Stimulated activated CD4-positive, alpha-beta T cell treated with anti-CD3 and anti-CD28 coated beads, Interleukin-15, amount 100 ng/mL, for 48 hours (primary cell): ENCODE data around the gene ZFP36.

ENCODE experiments used
- DNase-seq, 2 donors: peaks; one replicate each; pipeline ENCODE4 v3.0.0-alpha.2; 2020; ENCODE audit warnings: low read depth in 2 of 2

ZFP36 gene

DNA sequence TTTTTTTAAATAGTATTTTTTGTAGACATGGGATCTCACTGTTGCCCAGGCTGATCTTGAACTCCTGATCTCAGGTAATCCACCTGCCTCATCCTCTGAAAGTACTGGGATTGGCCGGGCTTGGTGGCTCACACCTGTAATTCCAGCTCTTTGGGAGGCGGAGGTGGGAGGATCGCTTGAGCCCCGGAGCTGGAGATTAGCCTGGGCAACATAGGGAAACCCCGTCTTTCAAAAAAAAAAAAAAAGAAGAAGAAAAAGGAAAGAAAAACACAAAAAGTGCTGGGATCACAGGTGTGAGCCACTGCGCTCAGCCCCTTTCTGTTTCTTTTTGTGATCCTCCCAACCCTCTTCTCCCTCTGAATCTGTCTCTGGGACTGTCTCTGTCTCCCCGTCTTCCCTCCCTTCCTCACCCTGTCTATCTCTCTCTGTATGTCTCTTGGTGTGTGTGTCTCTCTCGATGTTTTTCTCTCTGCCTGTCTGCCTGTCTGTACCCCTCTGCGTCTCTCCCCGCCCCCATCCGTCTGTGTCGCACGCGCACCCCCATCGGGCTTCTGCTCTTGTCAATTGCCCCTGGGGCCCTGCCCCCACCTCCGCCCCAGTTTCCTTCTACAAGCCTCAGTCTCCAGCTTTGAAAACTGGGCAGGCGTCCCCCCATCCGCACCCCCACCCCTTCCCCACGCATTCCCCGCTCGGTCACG lies 540 bp upstream of the ZFP36 start:
- DNase-seq, result peak; percentile 78 to 84

GRCh38 chr19:39407410-39407659 lies 688 bp downstream of the ZFP36 start:
- DNase-seq, result no peak

DNA sequence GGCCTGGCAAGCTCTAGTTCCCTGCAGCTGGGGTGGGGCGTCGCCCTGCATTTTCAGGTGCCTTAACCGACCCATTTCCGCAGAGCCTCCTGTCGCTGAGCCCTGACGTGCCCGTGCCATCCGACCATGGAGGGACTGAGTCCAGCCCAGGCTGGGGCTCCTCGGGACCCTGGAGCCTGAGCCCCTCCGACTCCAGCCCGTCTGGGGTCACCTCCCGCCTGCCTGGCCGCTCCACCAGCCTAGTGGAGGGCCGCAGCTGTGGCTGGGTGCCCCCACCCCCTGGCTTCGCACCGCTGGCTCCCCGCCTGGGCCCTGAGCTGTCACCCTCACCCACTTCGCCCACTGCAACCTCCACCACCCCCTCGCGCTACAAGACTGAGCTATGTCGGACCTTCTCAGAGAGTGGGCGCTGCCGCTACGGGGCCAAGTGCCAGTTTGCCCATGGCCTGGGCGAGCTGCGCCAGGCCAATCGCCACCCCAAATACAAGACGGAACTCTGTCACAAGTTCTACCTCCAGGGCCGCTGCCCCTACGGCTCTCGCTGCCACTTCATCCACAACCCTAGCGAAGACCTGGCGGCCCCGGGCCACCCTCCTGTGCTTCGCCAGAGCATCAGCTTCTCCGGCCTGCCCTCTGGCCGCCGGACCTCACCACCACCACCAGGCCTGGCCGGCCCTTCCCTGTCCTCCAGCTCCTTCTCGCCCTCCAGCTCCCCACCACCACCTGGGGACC lies 1.2 kb downstream of the ZFP36 start:
- DNase-seq, result no peak

DNA sequence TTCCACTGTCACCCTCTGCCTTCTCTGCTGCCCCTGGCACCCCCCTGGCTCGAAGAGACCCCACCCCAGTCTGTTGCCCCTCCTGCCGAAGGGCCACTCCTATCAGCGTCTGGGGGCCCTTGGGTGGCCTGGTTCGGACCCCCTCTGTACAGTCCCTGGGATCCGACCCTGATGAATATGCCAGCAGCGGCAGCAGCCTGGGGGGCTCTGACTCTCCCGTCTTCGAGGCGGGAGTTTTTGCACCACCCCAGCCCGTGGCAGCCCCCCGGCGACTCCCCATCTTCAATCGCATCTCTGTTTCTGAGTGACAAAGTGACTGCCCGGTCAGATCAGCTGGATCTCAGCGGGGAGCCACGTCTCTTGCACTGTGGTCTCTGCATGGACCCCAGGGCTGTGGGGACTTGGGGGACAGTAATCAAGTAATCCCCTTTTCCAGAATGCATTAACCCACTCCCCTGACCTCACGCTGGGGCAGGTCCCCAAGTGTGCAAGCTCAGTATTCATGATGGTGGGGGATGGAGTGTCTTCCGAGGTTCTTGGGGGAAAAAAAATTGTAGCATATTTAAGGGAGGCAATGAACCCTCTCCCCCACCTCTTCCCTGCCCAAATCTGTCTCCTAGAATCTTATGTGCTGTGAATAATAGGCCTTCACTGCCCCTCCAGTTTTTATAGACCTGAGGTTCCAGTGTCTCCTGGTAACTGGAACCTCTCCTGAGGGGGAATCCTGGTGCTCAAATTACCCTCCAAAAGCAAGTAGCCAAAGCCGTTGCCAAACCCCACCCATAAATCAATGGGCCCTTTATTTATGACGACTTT lies 2.0 kb downstream of the ZFP36 start:
- DNase-seq, result no peak

GRCh38 chr19:39409208-39410016 lies 2.8 kb downstream of the ZFP36 start:
- DNase-seq, result peak; percentile 79 to 85

- peak in 1 of 2 donors; percentile 54 for DNase-seq
Observed at GRCh38 chr19:39410017-39410830, 3.6 kb downstream of the ZFP36 start.

DNA sequence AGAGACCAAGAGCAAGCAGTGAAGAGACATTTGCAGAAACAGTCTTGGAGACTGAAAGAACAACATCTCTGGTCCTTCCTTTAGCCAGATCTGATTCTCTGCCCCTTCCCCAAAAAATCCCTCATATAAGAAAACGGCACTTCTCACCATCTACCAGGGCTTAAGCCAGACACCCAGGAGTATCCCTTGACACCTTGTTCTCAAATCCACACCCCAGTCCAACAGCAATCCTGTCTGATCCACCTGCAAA lies 4.1 kb downstream of the ZFP36 start:
- no peak for DNase-seq

DNA sequence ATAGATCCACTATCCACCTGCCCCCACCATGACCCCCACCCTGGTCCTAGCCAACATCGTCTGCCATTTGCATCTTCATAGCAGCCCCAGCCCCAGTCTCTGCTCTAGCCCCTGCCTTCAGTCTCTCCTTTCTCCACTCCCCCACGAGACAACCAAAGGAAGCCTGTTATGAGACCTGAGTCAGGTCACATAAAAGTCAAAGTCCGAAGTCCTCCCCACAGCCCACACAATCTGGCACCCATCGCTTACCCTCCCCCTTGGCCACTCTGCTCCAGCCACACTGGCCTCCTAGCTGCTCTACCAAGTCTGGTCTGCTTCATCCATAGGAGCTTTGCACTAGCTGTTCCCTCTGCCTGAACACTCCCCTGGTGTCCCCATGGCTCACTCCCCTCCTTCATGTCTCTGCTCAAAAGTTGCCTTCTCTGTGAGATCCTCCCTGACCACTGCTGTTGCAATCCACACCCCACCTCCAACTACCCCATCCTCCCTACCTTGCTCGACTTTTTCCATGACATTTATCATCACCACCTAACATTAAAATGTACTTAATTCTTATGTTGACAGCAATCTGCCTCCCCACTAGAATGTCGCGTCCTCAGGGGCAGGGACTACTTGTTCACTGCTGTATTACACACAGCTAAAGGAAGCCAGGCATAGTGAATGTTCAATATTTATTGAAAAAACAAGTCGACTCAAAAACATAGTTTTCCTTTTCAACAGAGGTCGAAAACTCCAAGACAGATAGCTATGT lies 4.6 kb downstream of the ZFP36 start:
- no peak for DNase-seq

GRCh38 chr19:39411832-39412099 lies 5.1 kb downstream of the ZFP36 start:
- peak; percentile 82 to 88 for DNase-seq

DNA sequence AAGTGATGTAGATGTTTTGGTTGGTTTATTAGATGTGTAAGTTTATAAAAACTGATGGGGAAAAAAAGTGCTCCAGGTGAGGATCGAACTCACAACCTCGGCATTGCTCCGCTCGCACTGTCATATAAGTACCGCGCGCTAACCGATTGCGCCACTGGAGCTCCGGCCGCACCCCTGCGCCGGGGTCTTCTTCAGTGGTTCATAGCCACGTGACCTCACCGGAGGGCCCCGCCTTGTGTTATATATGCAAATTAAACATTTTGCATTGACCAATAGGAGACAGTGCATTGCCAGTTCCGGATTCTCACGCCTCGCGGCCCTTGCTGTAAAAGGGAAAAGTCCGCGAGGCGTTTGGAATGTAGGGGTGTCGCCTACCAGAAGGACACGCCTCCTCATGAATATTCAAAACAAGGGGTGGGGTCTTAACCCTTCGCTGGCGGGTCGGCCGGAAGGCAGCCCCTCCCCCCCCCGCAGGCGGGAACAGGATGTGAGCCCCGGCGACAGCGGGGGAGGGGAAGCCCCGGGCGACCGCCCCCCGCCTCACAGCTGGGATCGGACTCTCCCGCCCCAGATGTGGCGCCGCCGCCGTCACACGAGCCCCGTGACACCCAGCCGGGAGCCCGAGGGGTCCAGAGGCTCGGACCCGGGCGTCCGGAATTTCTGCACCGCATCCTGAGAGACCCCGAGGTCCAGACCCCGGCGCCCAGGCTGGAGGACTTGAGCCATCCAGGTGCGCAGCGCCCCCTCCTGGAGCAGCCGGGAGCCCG lies 5.6 kb downstream of the ZFP36 start, which contains the start of gene PLEKHG2:
TSS of gene PLEKHG2 (plus strand) at position 570 of the 767 bp plus-strand sequence. CDS start 1,418 bp downstream, outside the sequence.
- peak; percentile 96 for DNase-seq

GRCh38 chr19:39412867-39413271 lies 6.2 kb downstream of the ZFP36 start:
- DNase-seq, result no peak

GRCh38 chr19:39413272-39413910 lies 6.7 kb downstream of the ZFP36 start:
- DNase-seq, result no peak

DNA sequence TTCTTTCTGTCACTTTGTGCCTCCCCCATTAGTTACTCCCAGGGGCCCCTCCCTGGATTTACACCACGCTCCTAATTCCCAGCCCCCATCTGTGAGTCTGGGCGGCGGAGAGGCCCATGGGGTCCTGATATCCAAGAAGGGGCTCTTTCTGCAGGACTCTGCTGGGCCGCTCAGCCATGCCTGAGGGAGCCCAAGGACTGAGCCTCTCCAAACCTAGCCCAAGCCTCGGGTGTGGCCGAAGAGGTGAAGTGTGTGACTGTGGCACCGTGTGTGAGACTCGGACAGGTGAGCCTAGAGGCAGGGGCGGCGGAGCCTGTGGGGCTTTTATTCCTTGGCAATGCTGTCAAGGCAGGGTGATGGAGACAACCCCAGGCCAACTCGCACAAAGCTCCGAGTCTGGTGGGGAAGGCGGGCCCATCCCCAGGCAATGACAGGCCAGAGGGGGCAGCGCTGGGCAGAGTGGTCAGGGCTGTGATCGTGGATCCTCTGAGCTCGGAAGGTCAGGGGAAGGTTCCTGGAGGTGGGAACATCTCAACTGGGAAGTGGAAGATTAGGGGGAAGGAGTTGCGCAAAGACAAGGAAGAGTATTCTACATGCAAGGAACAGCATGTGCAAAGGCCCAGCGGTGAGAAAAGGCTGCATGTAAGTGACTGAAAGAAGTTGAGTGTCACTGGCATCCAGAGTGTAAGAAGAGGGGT lies 7.4 kb downstream of the ZFP36 start:
- DNase-seq, result no peak

GRCh38 chr19:39415111-39416046 lies 8.7 kb downstream of the ZFP36 start:
- DNase-seq, result no peak

- no peak for DNase-seq
Observed at GRCh38 chr19:39416152-39417120, 9.8 kb downstream of the ZFP36 start.

DNA sequence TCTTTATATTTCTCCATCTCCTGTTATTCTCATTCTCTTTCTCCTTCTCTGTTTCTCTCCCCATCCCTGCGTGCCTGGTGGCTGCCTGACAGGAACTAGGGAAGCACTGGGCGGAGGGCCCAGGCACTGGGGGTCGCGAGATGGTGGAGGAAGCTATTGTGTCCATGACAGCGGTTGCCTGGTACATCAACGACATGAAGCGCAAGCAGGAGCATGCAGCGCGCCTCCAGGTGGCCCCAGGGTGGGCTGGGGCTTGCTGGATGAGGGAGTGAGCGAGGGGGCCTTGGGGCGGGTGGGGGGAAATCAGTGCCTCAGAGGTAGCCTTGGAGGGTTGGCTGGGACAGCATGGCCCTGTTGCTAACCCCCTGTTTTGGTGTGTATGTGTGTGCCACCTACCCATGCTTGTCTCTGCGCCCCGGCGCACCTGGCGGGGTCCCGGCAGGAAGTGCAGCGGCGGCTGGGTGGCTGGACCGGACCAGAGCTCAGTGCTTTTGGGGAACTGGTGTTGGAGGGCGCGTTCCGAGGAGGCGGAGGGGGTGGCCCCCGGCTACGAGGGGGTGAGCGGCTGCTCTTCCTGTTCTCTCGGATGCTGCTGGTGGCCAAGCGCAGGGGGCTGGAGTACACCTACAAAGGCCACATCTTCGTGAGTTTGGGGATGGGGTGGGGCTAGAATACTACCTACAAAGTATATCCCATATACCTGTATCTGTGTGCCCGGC lies 11.0 kb downstream of the ZFP36 start:
- DNase-seq, result no peak
